GM18907 (cell line): ENCODE results near the gene CHD2.

Experiments
- ATAC-seq: cut with Tn5 transposase; IDR thresholded peaks from one replicate; pipeline ENCODE4 v1.9.1; 2021; ENCODE audit warnings: mild to moderate bottlenecking, moderate library complexity; ENCODE audit not compliant: unreplicated experiment

CHD2 gene

GRCh38 chr15:92884436-92885223 is 15.5 kb upstream of the CHD2 start:
- no peak for ATAC-seq

- ATAC-seq = no peak
These were observed 14.7 kb upstream of the CHD2 start for GRCh38 chr15:92885224-92886041.

GRCh38 chr15:92886042-92886537 is 14.0 kb upstream of the CHD2 start:
- no peak for ATAC-seq

GRCh38 chr15:92886815-92887214 is 13.3 kb upstream of the CHD2 start:
- ATAC-seq = no peak

DNA sequence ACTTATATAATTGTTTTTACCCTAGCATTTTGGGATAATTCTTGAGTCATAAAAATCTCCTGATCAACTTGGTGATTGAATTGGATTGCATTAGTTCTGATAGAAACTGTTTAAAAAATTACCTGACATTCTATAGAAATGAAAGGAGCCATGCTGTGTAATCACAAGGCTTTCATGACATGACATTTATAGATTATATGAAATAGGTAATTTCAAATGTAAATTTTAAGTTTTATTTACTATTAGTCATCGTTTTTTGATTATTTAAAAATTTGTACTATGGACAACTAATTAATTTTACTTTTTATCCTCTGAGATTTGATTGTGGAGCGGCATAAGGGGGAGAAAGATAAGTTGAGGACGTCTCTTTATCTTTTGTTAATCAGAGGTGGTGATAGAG is 12.3 kb upstream of the CHD2 start:
- ATAC-seq = no peak

GRCh38 chr15:92889390-92890107 is 10.6 kb upstream of the CHD2 start:
- ATAC-seq = no peak

DNA sequence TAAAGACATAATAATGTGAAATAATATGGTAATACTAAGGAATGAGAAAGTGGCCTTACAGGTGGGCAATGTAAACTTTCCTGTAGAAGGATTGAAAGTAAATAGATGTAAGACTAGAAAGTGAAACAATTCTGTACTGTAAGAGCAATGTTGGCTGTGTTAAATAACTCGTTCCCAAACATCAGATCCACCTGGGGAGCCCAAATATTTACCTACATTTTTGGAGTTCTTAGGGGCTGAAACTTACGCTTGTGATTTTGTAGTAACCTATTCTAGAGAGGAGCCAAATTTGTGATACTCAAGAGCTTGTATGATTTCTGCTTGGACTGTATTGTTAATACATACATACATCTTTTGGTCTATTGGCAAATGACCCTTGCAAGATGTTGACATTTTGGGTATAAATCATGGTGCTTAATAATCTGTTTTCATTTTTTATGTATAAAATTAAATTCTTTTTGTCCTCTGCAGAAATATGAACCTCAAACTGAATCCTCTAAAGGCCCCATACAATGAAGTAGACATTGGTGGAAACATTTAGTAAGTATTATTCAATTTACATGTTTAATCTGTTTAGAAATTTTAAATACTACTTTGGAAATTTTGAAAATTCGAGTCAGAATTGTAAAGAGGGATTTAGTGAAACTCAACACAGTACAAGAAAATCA is 8.5 kb upstream of the CHD2 start:
- ATAC-seq = no peak

DNA sequence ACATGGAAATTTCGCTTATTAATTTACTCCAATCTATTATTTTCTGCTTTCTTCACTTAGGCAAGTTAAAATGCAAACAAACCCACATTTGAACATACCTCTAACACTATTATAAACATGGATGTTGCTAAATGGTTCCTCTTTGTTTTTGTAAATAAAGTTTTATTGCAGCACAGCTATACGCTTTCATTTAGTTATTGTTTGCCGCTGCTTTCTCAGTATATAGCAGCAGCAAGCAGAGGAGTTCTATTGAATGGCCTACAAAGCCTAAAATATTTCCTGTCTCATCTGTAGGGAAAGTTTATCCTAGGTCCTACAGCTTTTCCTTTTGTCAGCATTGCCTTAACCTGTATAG is 7.9 kb upstream of the CHD2 start:
- no peak for ATAC-seq

- no peak for ATAC-seq
These were observed 6.9 kb upstream of the CHD2 start for GRCh38 chr15:92893200-92893599.

GRCh38 chr15:92896561-92896960 is 3.6 kb upstream of the CHD2 start:
- no peak for ATAC-seq

DNA sequence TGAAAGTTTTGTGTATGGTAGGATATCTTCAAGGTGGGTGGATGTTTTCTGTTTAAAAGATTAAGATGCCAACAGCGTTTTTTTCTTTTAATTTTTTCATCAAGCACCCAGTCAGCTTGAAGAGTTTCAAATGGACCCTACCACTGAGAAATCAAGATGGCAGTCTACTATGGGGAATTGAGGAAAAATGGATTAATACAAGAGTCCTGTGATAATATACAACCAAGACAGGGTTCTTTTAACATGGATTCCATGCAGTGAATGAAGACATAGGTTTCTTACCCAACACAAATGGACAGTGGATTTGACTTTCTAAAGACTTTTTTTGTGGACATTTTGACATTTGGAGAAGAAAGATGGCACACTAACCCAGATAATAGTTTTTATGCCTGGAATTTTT is 2.5 kb upstream of the CHD2 start:
- no peak for ATAC-seq

- ATAC-seq = no peak
These were observed 1.0 kb upstream of the CHD2 start for GRCh38 chr15:92898988-92899582.

DNA sequence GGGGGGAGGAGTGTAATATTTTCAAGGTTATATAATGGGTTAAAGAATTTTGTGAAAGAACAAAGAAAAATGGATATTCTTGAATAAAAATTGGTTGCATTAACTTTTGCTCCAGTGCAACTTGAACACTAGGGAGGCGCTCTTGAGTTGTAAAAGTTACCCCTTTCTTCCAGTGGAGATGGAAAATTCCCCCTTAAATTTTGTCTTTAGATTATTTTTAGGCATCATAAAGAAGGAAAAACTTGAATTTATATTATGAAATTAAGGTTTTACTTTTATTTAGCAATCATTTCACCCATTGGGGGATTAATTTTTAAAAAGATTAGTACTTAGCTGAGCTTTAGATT is 550 bp upstream of the CHD2 start:
- no peak for ATAC-seq

GRCh38 chr15:92900731-92901071 is 577 bp downstream of the CHD2 start:
- no peak for ATAC-seq

DNA sequence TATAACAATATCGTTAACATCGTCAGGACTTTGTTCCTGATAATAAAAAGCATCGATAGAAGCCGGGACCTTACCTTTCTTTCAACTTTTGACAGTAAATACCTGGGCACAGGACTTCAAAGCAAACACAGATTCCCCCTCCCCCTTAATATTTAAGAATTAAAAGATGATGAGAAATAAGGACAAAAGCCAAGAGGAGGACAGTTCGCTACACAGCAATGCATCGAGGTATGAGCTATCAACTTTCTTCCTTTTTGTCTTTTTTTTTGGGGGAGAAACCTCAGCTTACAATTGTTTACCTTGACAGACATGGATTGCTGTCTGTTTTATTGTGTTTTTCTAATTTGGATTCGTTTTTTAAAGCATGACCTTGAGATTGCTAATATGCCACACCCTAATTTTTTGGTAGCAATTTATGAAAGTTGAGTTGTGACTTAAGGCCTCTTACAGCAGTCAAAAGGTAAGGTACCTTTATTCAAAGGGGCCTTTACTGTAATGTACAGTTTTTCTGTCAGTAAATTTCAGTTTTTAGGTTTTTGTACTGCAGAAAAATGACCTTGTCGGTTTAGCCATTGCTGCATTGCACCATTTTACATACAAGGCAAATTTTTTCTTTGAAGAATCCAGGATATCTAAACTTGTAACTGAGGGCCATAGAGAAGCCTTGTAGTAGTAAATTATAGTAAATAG is 1.1 kb downstream of the CHD2 start:
- no peak for ATAC-seq

DNA sequence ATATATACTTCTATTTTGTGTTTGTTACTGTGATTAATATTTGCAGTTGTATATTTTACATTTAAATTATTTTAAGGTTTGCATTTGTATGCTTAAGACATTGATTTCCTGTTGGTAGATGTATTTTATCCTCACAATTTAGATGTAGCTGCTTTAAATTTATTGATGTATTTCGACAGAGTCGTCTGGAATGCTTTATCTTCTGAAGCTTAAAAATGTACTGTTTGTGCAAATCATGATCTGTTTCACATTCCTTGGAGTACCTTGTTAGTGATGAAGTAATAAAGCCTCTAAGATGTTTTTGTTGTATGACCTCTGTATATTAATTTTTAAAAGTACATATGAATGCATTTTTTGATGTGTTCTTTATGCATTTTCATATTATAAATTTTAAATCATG is 1.9 kb downstream of the CHD2 start:
- no peak for ATAC-seq

- ATAC-seq = no peak
These were observed 2.8 kb downstream of the CHD2 start for GRCh38 chr15:92902737-92903593.

GRCh38 chr15:92903631-92903965 is 3.5 kb downstream of the CHD2 start:
- no peak for ATAC-seq

- ATAC-seq = peak; percentile 84
These were observed 4.0 kb downstream of the CHD2 start for GRCh38 chr15:92903966-92904721.
